Activated CD8-positive, alpha-beta memory T cell treated with anti-CD3 and anti-CD28 coated beads for 36 hours (primary cell): ENCODE measurements around the gene FCER1G. TPM values are rescaled to one million over a fixed set of nuclear protein-coding genes. Genes with fewer than 3 reads are reported as not detected.

ENCODE experiments used
- CTCF ChIA-PET: fragments of 350-600 bp; sonication (Branson Sonifier 250); formaldehyde crosslinking; loops from one replicate; lab custom pipeline; 2021; ENCODE audit warnings: antibody characterized with exemption; lab: Charles Lee
- POLR2A ChIA-PET: fragments of 350-600 bp; sonication (Branson Sonifier 250); formaldehyde crosslinking; loops from one replicate; lab custom pipeline; 2021; ENCODE audit warnings: antibody characterized with exemption; lab: Charles Lee
- total RNA-seq, 2 experiments: library from RNA; stranded (reverse); gene quantifications; one replicate each; pipeline ENCODE4 v1.2.3, GENCODE V29; 2021

FCER1G gene
- total RNA-seq, 2 experiments from 2014 or later = 0.95 to 1.1 TPM

DNA sequence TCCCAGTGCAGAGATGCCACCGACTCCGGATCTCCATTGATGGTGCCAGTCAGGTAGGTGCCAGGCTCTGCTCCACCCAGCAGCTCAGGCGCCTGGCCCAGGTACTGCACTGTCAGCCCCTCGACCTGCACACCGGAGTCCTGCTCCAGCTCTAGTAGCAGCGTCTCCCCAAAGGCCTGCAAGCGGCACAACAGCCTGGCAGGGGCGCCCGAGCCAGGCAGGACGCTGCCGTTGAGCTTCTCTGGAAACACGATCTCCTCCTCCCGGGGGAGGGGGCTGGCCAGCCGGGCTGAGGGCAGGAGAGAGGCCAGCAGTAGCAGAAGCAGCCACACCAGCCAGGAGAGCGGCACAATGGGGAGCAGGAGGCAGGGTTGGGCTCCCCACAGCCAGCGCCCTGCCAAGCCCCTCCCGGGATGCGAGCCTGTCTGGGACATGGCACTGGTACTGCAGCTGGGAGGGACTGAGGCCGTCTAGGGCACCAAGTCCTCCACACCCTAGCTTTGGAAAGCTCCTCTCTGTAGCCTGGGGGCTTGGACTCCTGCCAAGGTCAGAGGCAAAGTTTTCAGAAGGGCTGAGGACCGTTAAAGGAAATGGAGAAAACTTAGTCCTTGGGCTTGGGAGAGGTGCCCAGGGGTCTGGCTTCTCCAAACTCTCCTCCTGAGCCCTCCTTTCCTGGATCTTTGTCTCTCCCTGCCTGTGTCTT is 16.8 kb upstream of the FCER1G start:
- ChIA-PET CTCF (interaction anchor here (1.6 kb wide), 1 partner anchor 27 kb away, joined by 4 read pairs; the partner anchor contains the start of gene TOMM40L), POLR2A (no interaction called here)

DNA sequence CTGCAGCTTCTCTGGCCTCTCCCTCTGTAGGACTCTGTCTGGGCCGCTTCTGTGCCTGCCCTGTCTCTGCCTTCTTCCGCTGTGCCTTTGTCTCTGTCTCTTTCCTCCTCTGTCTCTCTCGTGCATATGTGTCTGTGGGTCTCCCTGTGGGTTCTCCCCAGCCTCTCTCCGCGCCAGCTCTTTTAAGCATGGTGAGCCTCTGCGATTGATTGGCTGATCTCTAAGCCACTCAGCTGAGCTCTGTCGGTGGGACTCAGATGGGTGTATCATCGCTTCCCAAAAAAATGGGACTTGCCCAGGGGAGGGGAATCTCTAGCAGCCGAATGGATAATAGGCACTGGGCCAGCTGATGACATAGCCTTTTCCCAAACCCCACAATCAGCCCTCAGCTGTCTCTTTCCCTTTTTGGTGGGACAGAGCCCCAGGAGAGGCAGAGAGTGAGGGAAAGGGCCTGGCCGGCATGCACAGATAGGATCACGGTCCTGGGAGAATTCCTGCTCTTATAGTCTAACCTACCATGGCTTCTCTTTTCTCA is 16.1 kb upstream of the FCER1G start, which contains the start of gene ADAMTS4:
TSS of gene ADAMTS4 (minus strand) at position 158 of the 535 bp plus-strand sequence. CDS start 427 bp downstream, outside the sequence.
- POLR2A ChIA-PET = no interaction called here
- CTCF ChIA-PET = interaction anchor here (1.6 kb wide), 1 partner anchor 27 kb away, joined by 4 read pairs; the partner anchor contains the start of gene TOMM40L

GRCh38 chr1:161199506-161200139 is 15.5 kb upstream of the FCER1G start:
- CTCF ChIA-PET = interaction anchor here (1.6 kb wide), 1 partner anchor 26 kb away, joined by 4 read pairs; the partner anchor contains the start of gene TOMM40L
- POLR2A ChIA-PET = no interaction called here

DNA sequence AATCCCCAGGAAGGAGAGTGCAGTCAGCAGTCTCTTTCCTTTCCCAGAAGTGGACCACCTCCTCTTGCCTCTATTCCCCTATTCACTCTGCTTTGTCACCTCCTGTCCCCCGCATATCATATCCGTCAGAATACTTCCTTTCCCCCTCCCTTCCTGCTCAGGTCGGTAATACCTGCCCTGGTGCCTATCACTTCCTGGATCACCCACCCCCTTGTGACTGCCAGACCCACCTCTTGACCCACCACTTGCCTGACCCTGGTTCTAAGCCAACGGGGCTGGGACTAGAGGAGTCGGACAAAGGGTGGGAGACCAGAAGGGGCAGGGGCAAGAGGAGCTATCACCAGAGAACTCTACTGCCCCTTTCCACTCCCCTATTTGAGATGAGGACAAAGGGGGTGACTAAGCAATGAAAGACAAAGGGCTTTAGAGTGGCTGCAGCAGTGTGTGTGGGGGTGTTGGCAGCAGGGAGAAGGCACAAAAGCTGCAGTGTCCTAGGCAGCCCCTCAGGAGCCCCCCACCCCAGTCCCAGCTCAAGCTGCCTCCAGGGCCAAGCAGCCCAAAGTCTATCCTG is 14.6 kb upstream of the FCER1G start:
- ChIA-PET CTCF (interaction anchor here (0.6 to 7.2 kb wide), 5 partner anchors 8 to 162 kb away, joined by 5 to 56 read pairs (median 5); partner anchors contain the start of genes APOA2, PPOX, TOMM40L and TSTD1), POLR2A (interaction anchor here (2.5 kb wide), 1 partner anchor 25 kb away, joined by 10 read pairs; the partner anchor contains the start of gene TOMM40L)

- CTCF ChIA-PET = interaction anchor here (0.6 to 7.2 kb wide), 7 partner anchors 9 to 162 kb away, joined by 3 to 56 read pairs (median 5); partner anchors contain the start of genes APOA2, PPOX, TOMM40L and TSTD1
- POLR2A ChIA-PET = interaction anchor here (0.5 to 2.5 kb wide), 9 partner anchors 8 to 173 kb away, joined by 3 to 10 read pairs (median 7); partner anchors contain the start of genes PPOX, SDHC and TOMM40L
Measured at GRCh38 chr1:161200992-161201835, 13.9 kb upstream of the FCER1G start.

GRCh38 chr1:161201836-161202712 is 13.0 kb upstream of the FCER1G start, which contains the start of gene NDUFS2:
NDUFS2 (plus strand) TSS chr1:161202367; CDS start chr1:161202386, 19 bp downstream.
- ChIA-PET POLR2A (interaction anchor here (0.5 to 2.5 kb wide), 10 partner anchors 9 to 179 kb away, joined by 3 to 10 read pairs (median 6); partner anchors contain the start of genes PPOX, SDHC and TOMM40L), CTCF (interaction anchor here (0.6 to 7.2 kb wide), 6 partner anchors 9 to 105 kb away, joined by 3 to 56 read pairs (median 4); partner anchors contain the start of genes APOA2, PPOX and TOMM40L)

GRCh38 chr1:161206411-161207140 is 8.5 kb upstream of the FCER1G start:
- POLR2A ChIA-PET = no interaction called here
- CTCF ChIA-PET = interaction anchor here (1.0 to 7.2 kb wide), 4 partner anchors 10 to 19 kb away, joined by 4 to 56 read pairs (median 11); partner anchors contain the start of genes APOA2, FCER1G and TOMM40L

GRCh38 chr1:161207173-161207572 is 7.9 kb upstream of the FCER1G start:
- POLR2A ChIA-PET = no interaction called here
- CTCF ChIA-PET = interaction anchor here (1.0 to 7.2 kb wide), 3 partner anchors 9 to 19 kb away, joined by 4 to 56 read pairs (median 12); partner anchors contain the start of genes APOA2, FCER1G and TOMM40L

DNA sequence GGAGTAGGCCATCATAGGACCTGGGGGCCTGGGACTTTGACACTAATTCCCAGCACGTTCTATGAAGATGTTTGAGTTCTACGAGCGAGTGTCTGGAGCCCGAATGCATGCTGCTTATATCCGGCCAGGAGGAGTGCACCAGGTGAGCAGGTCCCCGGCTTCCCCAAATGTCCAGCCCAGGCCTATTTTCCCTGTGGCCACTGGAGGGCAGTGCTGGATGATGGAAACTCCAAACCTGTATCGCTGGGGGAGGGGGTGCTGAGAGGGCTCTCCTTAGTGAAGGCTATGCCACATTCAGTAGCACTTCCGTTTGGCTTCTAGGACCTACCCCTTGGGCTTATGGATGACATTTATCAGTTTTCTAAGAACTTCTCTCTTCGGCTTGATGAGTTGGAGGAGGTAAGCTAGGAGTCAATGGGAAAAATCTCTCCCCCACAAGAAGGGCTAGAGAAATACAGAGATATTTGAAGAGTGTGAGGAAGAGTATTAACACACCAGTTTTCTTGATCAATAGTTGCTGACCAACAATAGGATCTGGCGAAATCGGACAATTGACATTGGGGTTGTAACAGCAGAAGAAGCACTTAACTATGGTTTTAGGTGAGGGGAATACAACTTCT is 5.2 kb upstream of the FCER1G start:
- ChIA-PET POLR2A (interaction anchor here (0.5 kb wide), 1 partner anchor 90 kb away, joined by 5 read pairs; no protein-coding TSS in a partner anchor), CTCF (interaction anchor here (1.0 to 5.8 kb wide), 4 partner anchors 8 to 104 kb away, joined by 3 to 46 read pairs (median 4); partner anchors contain the start of genes APOA2, NDUFS2, SDHC and TOMM40L)

- POLR2A ChIA-PET = no interaction called here
- CTCF ChIA-PET = interaction anchor here (3.3 kb wide), 1 partner anchor 12 kb away, joined by 15 read pairs; the partner anchor contains the start of gene TOMM40L
Measured at GRCh38 chr1:161214369-161214768, 726 bp upstream of the FCER1G start.

GRCh38 chr1:161216945-161217712 is 2.0 kb downstream of the FCER1G start:
- CTCF ChIA-PET = interaction anchor here (0.6 to 3.3 kb wide), 5 partner anchors 9 to 50 kb away, joined by 3 to 15 read pairs (median 4); partner anchors contain the start of gene TOMM40L

DNA sequence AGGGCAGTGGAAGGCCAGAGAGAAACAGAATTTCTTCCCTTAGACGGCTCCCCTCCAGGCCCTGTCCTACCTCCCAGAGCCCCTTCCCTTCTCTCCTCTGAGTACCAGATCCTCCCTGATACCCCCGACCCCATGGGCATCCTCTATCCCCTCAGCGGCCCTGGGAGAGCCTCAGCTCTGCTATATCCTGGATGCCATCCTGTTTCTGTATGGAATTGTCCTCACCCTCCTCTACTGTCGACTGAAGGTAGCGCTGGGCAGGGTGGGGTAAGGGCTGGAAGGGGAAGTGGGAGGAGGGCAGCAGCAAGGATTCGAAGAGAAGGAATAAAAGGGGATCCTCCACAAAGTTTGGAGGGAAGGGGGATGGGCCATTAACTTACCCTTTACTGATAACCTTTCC is 2.7 kb downstream of the FCER1G start:
- POLR2A ChIA-PET = no interaction called here
- CTCF ChIA-PET = interaction anchor here (2.6 to 3.3 kb wide), 2 partner anchors 9 to 10 kb away, joined by 6 to 15 read pairs; partner anchors contain the start of gene TOMM40L

More at GRCh38 chr1:161216945-161217712, 2.0 kb downstream of the FCER1G start:
- POLR2A ChIA-PET = interaction anchor here (0.5 to 0.6 kb wide), 2 partner anchors 37 to 172 kb away, joined by 3 to 4 read pairs; no protein-coding TSS in a partner anchor

- CTCF ChIA-PET = interaction anchor here (1.0 to 2.6 kb wide), 4 partner anchors 10 to 164 kb away, joined by 3 to 6 read pairs (median 3); no protein-coding TSS in a partner anchor
- POLR2A ChIA-PET = no interaction called here
Measured at GRCh38 chr1:161218301-161219077, 3.4 kb downstream of the FCER1G start.
